Endothelial cell (in vitro differentiated cells): ENCODE results near the gene RHOT1. TPM values are rescaled to one million over a fixed set of nuclear protein-coding genes. Genes with fewer than 3 reads are reported as not detected.

Experiments used
- DNase-seq: peaks from one replicate; pipeline ENCODE4 v3.0.0; 2021; ENCODE audit warnings: low spot score
- H3K27ac Mint-ChIP-seq: one replicate; pipeline ENCODE4 v1.8.0; 2021; ENCODE audit warnings: mixed read lengths, inconsistent platforms; ENCODE audit not compliant: unreplicated experiment
- H3K27me3 Mint-ChIP-seq: one replicate; pipeline ENCODE4 v1.8.0; 2021; ENCODE audit warnings: mild to moderate bottlenecking, moderate library complexity, mixed read lengths, inconsistent platforms; ENCODE audit not compliant: unreplicated experiment
- H3K36me3 Mint-ChIP-seq: one replicate; pipeline ENCODE4 v1.8.0; 2021; ENCODE audit warnings: mild to moderate bottlenecking, low read depth, mixed read lengths, inconsistent platforms; ENCODE audit not compliant: unreplicated experiment
- H3K4me1 Mint-ChIP-seq: one replicate; pipeline ENCODE4 v1.8.0; 2021; ENCODE audit warnings: mild to moderate bottlenecking, mixed read lengths, inconsistent platforms; ENCODE audit not compliant: unreplicated experiment
- H3K4me3 Mint-ChIP-seq: one replicate; pipeline ENCODE4 v1.8.0; 2021; ENCODE audit warnings: mild to moderate bottlenecking, mixed read lengths, inconsistent platforms; ENCODE audit not compliant: unreplicated experiment
- H3K9me3 Mint-ChIP-seq: one replicate; pipeline ENCODE4 v1.8.0; 2021; ENCODE audit warnings: mixed read lengths, inconsistent platforms; ENCODE audit not compliant: unreplicated experiment
- CTCF ChIP-seq: fragments of 200-600 bp; sonication (generic); IDR thresholded peaks from one replicate; pipeline ENCODE4 v1.5.0; 2021; ENCODE audit warnings: antibody characterized with exemption; ENCODE audit not compliant: unreplicated experiment
- total RNA-seq: library from RNA; stranded (reverse); fragmentation: NEBNext Ultra II Directional; extraction: Animal tissue kit (Norgen Biotek cat#: 25700); gene quantifications from one replicate; pipeline ENCODE4 v1.2.1, GENCODE V29; 2021; ENCODE audit not compliant: unreplicated experiment

Gene RHOT1
- total RNA-seq, 1 donor from 2014 or later: 21.4 TPM

- Mint-ChIP-seq H3K9me3 (no peaks in the 10 kb centered on the region), H3K27ac (no peak overlapping the region), H3K4me3 (no peak overlapping the region), H3K27me3 (no peaks in the 10 kb centered on the region), H3K36me3 (no peaks in the 10 kb centered on the region), H3K4me1 (no peaks in the 10 kb centered on the region)
- TF ChIP-seq CTCF: no peak
- no peak for DNase-seq
Observed at GRCh38 chr17:32208436-32208835, 66.1 kb downstream of the RHOT1 start.

- Mint-ChIP-seq H3K36me3 (no peaks in the 10 kb centered on the region), H3K27ac (no peak overlapping the region)
- no peak for DNase-seq
Observed at GRCh38 chr17:32209608-32210007, 67.3 kb downstream of the RHOT1 start.

GRCh38 chr17:32211671-32212070, 69.4 kb downstream of the RHOT1 start:
- Mint-ChIP-seq H3K4me1 (no peaks in the 10 kb centered on the region), H3K4me3 (no peak overlapping the region), H3K27ac (no peak overlapping the region), H3K27me3 (no peaks in the 10 kb centered on the region), H3K9me3 (no peaks in the 10 kb centered on the region), H3K36me3 (no peaks in the 10 kb centered on the region)
- TF ChIP-seq CTCF: no peak
- DNase-seq: no peak

More at GRCh38 chr17:32209608-32210007, 67.3 kb downstream of the RHOT1 start:
- Mint-ChIP-seq H3K4me3 (no peak overlapping the region), H3K4me1 (no peaks in the 10 kb centered on the region), H3K27me3 (no peaks in the 10 kb centered on the region), H3K9me3 (no peaks in the 10 kb centered on the region)
- no peak for TF ChIP-seq CTCF

GRCh38 chr17:32215696-32216095, 73.4 kb downstream of the RHOT1 start:
- H3K4me3 Mint-ChIP-seq: no peak overlapping the region
- H3K36me3 Mint-ChIP-seq: no peaks in the 10 kb centered on the region
- no peak for TF ChIP-seq CTCF
- no peaks in the 10 kb centered on the region for H3K27me3 Mint-ChIP-seq
- no peaks in the 10 kb centered on the region for H3K4me1 Mint-ChIP-seq
- H3K27ac Mint-ChIP-seq: no peak overlapping the region
- H3K9me3 Mint-ChIP-seq: no peaks in the 10 kb centered on the region
- DNase-seq: no peak

GRCh38 chr17:32222621-32223020, 80.3 kb downstream of the RHOT1 start:
- no peak for TF ChIP-seq CTCF
- Mint-ChIP-seq H3K27me3 (peaks cover 1% of the 10 kb centered on the region), H3K27ac (no peak overlapping the region), H3K9me3 (no peaks in the 10 kb centered on the region), H3K4me3 (no peak overlapping the region), H3K36me3 (no peaks in the 10 kb centered on the region), H3K4me1 (no peaks in the 10 kb centered on the region)
- DNase-seq: no peak
